ENCODE results near the gene BFSP2.

DNA sequence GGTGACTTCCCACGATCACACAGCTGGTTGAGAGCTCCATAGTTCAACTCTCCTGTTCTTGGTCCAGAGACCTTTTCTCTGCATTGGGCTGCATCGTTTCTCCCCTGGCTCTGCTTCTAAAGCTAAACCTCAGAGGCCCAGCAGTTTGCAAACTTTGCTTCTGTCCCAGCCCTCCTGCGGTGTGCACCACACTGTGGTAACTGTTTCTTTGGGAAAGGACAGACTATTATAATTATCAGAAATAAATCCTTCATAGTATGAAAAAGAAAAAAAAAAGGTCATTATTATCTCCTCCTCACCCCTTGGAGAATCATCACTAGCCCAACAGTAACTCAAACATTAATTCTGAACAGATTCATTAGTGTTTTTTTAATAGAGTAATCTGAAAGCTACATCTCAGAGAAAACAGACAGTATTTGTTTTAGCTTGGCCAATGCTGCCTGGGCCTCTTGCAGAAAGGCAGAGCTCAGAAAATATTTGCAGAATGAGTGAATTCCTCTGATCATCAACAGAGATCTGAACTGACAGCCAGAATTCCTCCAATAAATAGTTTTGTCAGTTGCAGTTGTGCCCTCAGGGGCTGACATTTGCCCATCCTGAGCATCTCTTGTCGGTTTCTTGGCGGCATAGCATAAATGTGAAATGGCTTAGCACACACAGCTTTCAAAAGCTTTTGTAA, 52.9 kb downstream of the BFSP2 start:
- TF ChIP-seq, protein P1, sequence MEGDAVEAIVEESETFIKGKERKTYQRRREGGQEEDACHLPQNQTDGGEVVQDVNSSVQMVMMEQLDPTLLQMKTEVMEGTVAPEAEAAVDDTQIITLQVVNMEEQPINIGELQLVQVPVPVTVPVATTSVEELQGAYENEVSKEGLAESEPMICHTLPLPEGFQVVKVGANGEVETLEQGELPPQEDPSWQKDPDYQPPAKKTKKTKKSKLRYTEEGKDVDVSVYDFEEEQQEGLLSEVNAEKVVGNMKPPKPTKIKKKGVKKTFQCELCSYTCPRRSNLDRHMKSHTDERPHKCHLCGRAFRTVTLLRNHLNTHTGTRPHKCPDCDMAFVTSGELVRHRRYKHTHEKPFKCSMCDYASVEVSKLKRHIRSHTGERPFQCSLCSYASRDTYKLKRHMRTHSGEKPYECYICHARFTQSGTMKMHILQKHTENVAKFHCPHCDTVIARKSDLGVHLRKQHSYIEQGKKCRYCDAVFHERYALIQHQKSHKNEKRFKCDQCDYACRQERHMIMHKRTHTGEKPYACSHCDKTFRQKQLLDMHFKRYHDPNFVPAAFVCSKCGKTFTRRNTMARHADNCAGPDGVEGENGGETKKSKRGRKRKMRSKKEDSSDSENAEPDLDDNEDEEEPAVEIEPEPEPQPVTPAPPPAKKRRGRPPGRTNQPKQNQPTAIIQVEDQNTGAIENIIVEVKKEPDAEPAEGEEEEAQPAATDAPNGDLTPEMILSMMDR (IDR thresholded peaks at IDR 0.05) = no peak
- TF ChIP-seq POLR2AphosphoS5 (IDR thresholded peaks at IDR 0.05) = no peak
